Bronchial epithelial cell (primary cell): ENCODE measurements around the gene NUDT22. TPM values are rescaled to one million over a fixed set of nuclear protein-coding genes. Genes with fewer than 3 reads are reported as not detected.

Source experiments
- DNase-seq: peaks from one replicate; pipeline ENCODE4 v3.0.0-alpha.2; 2010; ENCODE audit warnings: low read depth
- FAIRE-seq: peaks from 2 replicates; lab custom pipeline; 2011; peaks lifted over from hg19 to GRCh38; lab: Jason Lieb, UNC
- H3K27me3 ChIP-seq: 2 replicates; pipeline ENCODE4 v1.5.1; 2011; ENCODE audit warnings: low read length; ENCODE audit not compliant: control insufficient read depth, insufficient read depth
- H3K36me3 ChIP-seq: 2 replicates; pipeline ENCODE4 v1.5.1; 2011; ENCODE audit warnings: low read length; ENCODE audit not compliant: control insufficient read depth, insufficient read depth
- H3K4me3 ChIP-seq: 2 replicates; pipeline ENCODE4 v1.5.1; 2011; ENCODE audit warnings: mild to moderate bottlenecking, low read depth, low read length, control low read depth
- CTCF ChIP-seq: IDR thresholded peaks from 2 replicates; pipeline ENCODE4 v1.5.1; 2011; ENCODE audit warnings: mild to moderate bottlenecking, moderate library complexity, low read length, control low read depth, inconsistent platforms; ENCODE audit not compliant: insufficient read depth, severe bottlenecking
- total RNA-seq: library from RNA; depleted of rRNA; stranded (reverse); fragments of >200 nt; gene quantifications from 2 replicates; pipeline ENCODE4 v1.2.1, GENCODE V29; 2014

NUDT22 gene
- total RNA-seq, 1 donor from 2014 or later: 57.9 TPM

DNA sequence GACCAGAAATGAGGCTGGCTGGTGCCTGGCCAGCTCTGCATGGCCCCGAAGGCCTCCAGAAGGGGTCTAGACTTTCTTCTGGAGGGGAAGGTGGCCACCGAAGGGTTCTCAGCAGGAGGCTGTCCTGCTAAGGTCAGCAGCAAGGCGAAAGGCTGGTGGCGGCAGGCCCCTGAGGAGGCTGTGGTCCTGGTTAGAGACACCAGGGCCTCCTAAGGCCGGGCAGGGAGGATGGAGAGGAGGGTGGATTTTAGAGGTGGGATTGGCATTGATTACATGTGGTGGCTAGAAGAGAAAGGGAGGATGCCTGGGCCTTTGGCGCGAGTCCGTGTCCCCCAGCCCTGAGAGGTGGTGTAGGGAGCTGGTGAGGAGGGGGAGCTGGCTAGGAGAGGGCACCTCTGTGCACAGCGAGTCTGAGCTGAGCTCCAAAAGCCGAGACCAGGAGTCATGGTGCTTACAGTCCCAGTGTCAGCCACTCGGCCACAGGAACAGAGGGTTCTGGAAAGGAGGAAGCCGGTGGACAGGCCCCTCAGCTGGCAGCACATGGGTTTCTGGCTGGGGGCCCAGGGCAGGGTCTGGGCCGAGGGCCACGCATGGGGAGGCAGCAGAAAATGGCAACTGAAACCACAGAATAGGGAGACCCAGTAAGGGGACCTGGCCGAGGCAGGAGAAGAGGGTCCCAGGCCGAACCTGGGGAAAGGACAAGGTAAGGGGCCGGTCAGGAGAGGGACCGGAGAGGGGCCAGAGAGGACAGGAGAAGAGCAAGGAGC, 17.1 kb upstream of the NUDT22 start:
- no peak for DNase-seq
- peaks cover 20% of the 10 kb centered on the region for H3K36me3 ChIP-seq
- FAIRE-seq: no peak

DNA sequence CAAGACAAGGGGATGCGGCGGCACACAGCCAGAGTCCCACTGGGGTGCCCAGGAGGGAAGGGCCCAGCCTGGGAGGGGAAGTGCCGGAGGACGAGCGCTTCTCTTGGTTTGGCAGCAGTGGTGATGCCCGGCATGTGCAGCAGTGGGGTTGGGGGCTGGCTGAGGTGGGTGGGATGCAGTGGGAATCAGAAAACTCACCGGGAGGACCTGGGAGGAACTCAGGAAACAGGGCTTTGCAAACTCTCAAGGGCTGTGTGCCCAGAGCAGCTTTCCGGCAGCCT, 16.6 kb upstream of the NUDT22 start:
- FAIRE-seq: no peak

More for the DNA sequence above, 17.1 kb upstream of the NUDT22 start:
- no peak for TF ChIP-seq CTCF
- Histone ChIP-seq H3K27me3 (no peaks in the 10 kb centered on the region), H3K4me3 (no peak overlapping the region)

GRCh38 chr11:64210301-64211020, 15.6 kb upstream of the NUDT22 start:
- FAIRE-seq: no peak
- no peaks in the 10 kb centered on the region for H3K27me3 ChIP-seq
- TF ChIP-seq CTCF: no peak
- H3K36me3 ChIP-seq: peaks cover 16% of the 10 kb centered on the region
- DNase-seq: no peak
- H3K4me3 ChIP-seq: no peak overlapping the region

More for the DNA sequence above, 16.6 kb upstream of the NUDT22 start:
- no peak for TF ChIP-seq CTCF
- Histone ChIP-seq H3K4me3 (no peak overlapping the region), H3K36me3 (peaks cover 17% of the 10 kb centered on the region), H3K27me3 (no peaks in the 10 kb centered on the region)
- DNase-seq: no peak

DNA sequence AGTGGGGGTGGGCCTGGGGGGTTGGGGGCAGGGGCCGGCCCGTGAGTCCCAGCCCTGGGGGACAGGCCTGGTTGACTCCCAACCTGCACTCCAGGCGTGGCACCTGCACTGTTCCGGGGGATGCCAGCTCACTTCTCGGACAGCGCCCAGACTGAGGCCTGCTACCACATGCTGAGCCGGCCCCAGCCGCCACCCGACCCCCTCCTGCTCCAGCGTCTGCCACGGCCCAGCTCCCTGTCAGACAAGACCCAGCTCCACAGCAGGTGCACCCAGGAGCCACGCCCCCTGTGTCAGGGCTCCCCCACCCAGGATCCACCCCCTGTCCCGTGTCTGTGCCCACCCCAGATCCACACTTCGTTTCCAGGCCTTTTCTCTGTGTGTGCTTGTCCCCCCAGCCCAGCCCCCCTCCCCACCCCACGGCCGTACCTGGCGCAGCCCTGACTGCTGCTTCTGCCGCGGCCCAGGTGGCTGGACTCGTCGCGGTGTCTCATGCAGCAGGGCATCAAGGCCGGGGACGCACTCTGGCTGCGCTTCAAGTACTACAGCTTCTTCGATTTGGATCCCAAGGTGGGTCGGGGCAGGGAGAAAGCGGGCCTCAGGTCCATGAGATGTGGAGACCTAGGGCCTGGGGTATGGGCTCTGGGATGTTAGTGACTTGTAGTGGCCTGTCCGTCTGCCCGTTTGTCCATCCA, 14.7 kb upstream of the NUDT22 start:
- no peak for TF ChIP-seq CTCF
- DNase-seq: no peak
- no peak for FAIRE-seq
- H3K27me3 ChIP-seq: no peaks in the 10 kb centered on the region
- peaks cover 7% of the 10 kb centered on the region for H3K36me3 ChIP-seq
- no peak overlapping the region for H3K4me3 ChIP-seq

- no peaks in the 10 kb centered on the region for H3K27me3 ChIP-seq
- no peak for DNase-seq
- H3K4me3 ChIP-seq: no peak overlapping the region
- peaks cover 4% of the 10 kb centered on the region for H3K36me3 ChIP-seq
- no peak for TF ChIP-seq CTCF
- FAIRE-seq: no peak
Observed at GRCh38 chr11:64216879-64217278, 9.2 kb upstream of the NUDT22 start.
